Spleen (tissue), 11 donors: ENCODE data around the gene GJA4. TPM values are rescaled to one million over a fixed set of nuclear protein-coding genes. Genes with fewer than 3 reads are reported as not detected.

Source experiments
- DNase-seq: peaks from one replicate; pipeline ENCODE4 v3.0.0-alpha.2; 2020
- H3K27ac ChIP-seq, 8 donors: fragments of 200-600 bp; sonication (generic) in 7 of 8; 1 replicate in 4 of 8; 2 replicates in 4 of 8; pipeline versions ENCODE4 v1.5.0 to v1.8.0; 2016 to 2021; ENCODE audit warnings: inconsistent platforms in 4 of 8, mild to moderate bottlenecking in 4 of 8, moderate library complexity in 1 of 8
- H3K27me3 ChIP-seq, 7 donors: fragments of 200-600 bp; sonication (generic) in 6 of 7; replicated peaks in 1 of 7; 1 replicate in 4 of 7; 2 replicates in 3 of 7; pipeline versions ENCODE4 v1.5.0 to v1.8.0; 2016 to 2021; ENCODE audit warnings: inconsistent platforms in 3 of 7, mild to moderate bottlenecking in 1 of 7
- H3K36me3 ChIP-seq, 6 donors: fragments of 200-600 bp; sonication (generic) in 5 of 6; 1 replicate in 4 of 6; 2 replicates in 2 of 6; pipeline versions ENCODE4 v1.5.0 to v1.8.0; 2016 to 2021; ENCODE audit warnings: inconsistent platforms in 2 of 6
- H3K4me1 ChIP-seq, 6 donors: fragments of 200-600 bp; sonication (generic) in 5 of 6; 1 replicate in 3 of 6; 2 replicates in 3 of 6; pipeline versions ENCODE4 v1.5.0 to v1.8.0; 2016 to 2021; ENCODE audit warnings: inconsistent platforms in 3 of 6
- H3K4me3 ChIP-seq, 8 donors: fragments of 200-600 bp; sonication (generic) in 7 of 8; 1 replicate in 4 of 8; 2 replicates in 4 of 8; pipeline versions ENCODE4 v1.5.0 to v1.8.0; 2016 to 2021; ENCODE audit warnings: inconsistent platforms in 4 of 8, mild to moderate bottlenecking in 4 of 8, moderate library complexity in 2 of 8
- H3K9me3 ChIP-seq, 8 donors: fragments of 200-600 bp; sonication (generic) in 7 of 8; 1 replicate in 4 of 8; 2 replicates in 4 of 8; pipeline versions ENCODE4 v1.5.0 to v1.8.0; 2016 to 2021; ENCODE audit warnings: inconsistent platforms in 4 of 8
- POLR2A ChIP-seq, 3 donors: fragments of 450-650 bp; IDR thresholded peaks; one replicate each; pipeline ENCODE4 v1.5.1; 2017; ENCODE audit warnings: antibody characterized with exemption in 3 of 3, mild to moderate bottlenecking in 1 of 3
- POLR2AphosphoS5 ChIP-seq, 3 donors: sonication (generic); formaldehyde crosslinking; IDR thresholded peaks; one replicate each; pipeline ENCODE4 v1.5.1; 2017; ENCODE audit warnings: antibody characterized with exemption in 3 of 3
- WGBS, 5 donors: extraction: QIAGEN DNeasy Blood & Tissue Kit in 3 of 5; methylation state at CpG; one replicate each; pipeline versions ENCODE4 v1.1.5 to v1.1.7; 2013 to 2018; 5-methylcytosine and 5-hydroxymethylcytosine counted together
- intact Hi-C: fragments of 100-400 bp; cut with DNase I; formaldehyde crosslinking; loops from one replicate; pipeline ENCODE4 v1.15.0; 2023; ENCODE audit warnings: low total_unique reads
- polyA plus RNA-seq, 3 donors: library from polyadenylated mRNA; stranded (reverse); fragments of 200-250 nt; gene quantifications; one replicate each; pipeline ENCODE4 v1.2.1, GENCODE V29; 2013
- total RNA-seq, 7 donors: library from RNA; depleted of rRNA in 3 of 7; stranded (reverse); fragments of >200 nt in 3 of 7; fragmentation: NEBNext Ultra II Directional in 4 of 7; extraction: Animal tissue kit (Norgen Biotek cat#: 25700) in 4 of 7; gene quantifications; one replicate each; pipeline versions ENCODE4 v1.1.0 to v1.2.1, GENCODE V29; 2016 to 2021
- TF ChIP-seq, protein P1 (sequence below), 11 experiments: fragments of 200-600 bp in 7 of 11; fragments of 450-650 bp in 4 of 11; sonication (generic) in 4 of 11; IDR thresholded peaks in 8 of 11; conservative IDR thresholded peaks in 3 of 11; 1 replicate in 7 of 11; 2 replicates in 4 of 11; pipeline versions ENCODE4 v1.4.0 to v1.8.0; 2016 to 2021; ENCODE audit warnings: antibody characterized with exemption in 11 of 11, inconsistent platforms in 4 of 11, mild to moderate bottlenecking in 1 of 11
- donor health status: healthy with polysubstance abuse.
- donor health status: DM: no; HTN: no; CAD: no; lungs with moderate emphysema.
- donor health status: DM: no; HTN: no; CAD: no.
- donor health status: Bipolar disorder and iron deficiency.
- donor health status: healthy.
- donor health status: DM: no; HTN: no; CAD: no.
- donor health status: DM: yes; HTN: yes; CAD: no.

Gene GJA4
- total and polyA plus RNA-seq, 10 donors, result 1.3 to 20.6 (median 7.9) TPM

DNA sequence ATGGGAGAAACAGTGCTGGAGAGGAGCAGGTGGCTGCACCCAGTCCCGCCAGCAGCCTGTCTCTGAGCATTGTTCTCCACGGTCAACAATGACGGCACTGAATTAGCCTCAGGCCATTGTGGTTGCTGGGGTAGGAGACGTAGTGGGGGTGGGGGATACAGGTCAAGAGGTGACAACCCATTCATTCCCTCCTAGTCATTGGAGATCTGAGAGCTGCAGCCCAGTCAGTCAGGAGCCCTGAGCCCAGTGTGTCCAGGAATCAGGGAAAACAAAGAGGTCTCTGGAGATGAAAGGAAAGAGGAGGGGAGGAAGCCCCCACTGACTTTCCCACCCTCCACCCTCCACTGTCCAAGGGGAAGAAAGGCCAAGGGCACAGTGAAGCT, 51.4 kb downstream of the GJA4 start:
- peaks cover 0 to 34% (median 0%) of the 10 kb centered on the region in 6 donors for H3K36me3 ChIP-seq
- no peak for TF ChIP-seq POLR2A (IDR thresholded peaks at IDR 0.05)
- TF ChIP-seq, protein P1, sequence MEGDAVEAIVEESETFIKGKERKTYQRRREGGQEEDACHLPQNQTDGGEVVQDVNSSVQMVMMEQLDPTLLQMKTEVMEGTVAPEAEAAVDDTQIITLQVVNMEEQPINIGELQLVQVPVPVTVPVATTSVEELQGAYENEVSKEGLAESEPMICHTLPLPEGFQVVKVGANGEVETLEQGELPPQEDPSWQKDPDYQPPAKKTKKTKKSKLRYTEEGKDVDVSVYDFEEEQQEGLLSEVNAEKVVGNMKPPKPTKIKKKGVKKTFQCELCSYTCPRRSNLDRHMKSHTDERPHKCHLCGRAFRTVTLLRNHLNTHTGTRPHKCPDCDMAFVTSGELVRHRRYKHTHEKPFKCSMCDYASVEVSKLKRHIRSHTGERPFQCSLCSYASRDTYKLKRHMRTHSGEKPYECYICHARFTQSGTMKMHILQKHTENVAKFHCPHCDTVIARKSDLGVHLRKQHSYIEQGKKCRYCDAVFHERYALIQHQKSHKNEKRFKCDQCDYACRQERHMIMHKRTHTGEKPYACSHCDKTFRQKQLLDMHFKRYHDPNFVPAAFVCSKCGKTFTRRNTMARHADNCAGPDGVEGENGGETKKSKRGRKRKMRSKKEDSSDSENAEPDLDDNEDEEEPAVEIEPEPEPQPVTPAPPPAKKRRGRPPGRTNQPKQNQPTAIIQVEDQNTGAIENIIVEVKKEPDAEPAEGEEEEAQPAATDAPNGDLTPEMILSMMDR (IDR thresholded peaks at IDR 0.05 in 8 of 11, conservative IDR thresholded peaks at IDR 0.05 in 3 of 11), result no peak
- no peak for TF ChIP-seq POLR2AphosphoS5 (IDR thresholded peaks at IDR 0.05)
- WGBS, 5 donors, result 78 to 82% (median 79%) methylated on average over 4 of the region's 4 CpGs
- H3K4me1 ChIP-seq, result peaks cover 0 to 37% (median 19%) of the 10 kb centered on the region in 6 donors
- H3K27me3 ChIP-seq, result no peaks in the 10 kb centered on the region
- intact Hi-C loops, result no loop called here
- H3K27ac ChIP-seq, result peak overlapping the region in 4 of 8 donors; percentile 53 to 62 (median 58)
- DNase-seq, result no peak
- no peaks in the 10 kb centered on the region for H3K9me3 ChIP-seq
- no peak overlapping the region for H3K4me3 ChIP-seq

Other genes with a start within 250 kb of the GJA4 start
- not detected for gene GJB5, start 38.0 kb upstream of the GJA4 start, total RNA-seq
- under 1 TPM in 1 of 3 donors, not detected in 2; 0.06 TPM for gene GJB5, start 38.0 kb upstream of the GJA4 start, polyA plus RNA-seq
- not detected for gene GJB4, start 33.3 kb upstream of the GJA4 start, total RNA-seq
- not detected for gene GJB4, start 33.3 kb upstream of the GJA4 start, polyA plus RNA-seq
- gene GJB3, start 11.8 kb upstream of the GJA4 start, total RNA-seq, result not detected
- under 1 TPM; 0.11 to 0.23 (median 0.13) TPM for gene GJB3, start 11.8 kb upstream of the GJA4 start, polyA plus RNA-seq
- gene SMIM12, start 66.8 kb downstream of the GJA4 start, total RNA-seq, result 10 to 100 TPM; 26.9 to 39.6 (median 35.6) TPM
- gene SMIM12, start 66.8 kb downstream of the GJA4 start, polyA plus RNA-seq, result 10 to 100 TPM; 15.3 to 31.7 (median 28.1) TPM
- 1 to 10 TPM; 1.3 to 4.3 (median 2.5) TPM for gene DLGAP3, start 136.7 kb downstream of the GJA4 start, total RNA-seq
- gene DLGAP3, start 136.7 kb downstream of the GJA4 start, polyA plus RNA-seq, result 1 to 10 TPM in 1 of 3 donors, under 1 TPM in 2; 0.54 to 1.8 (median 0.83) TPM
- gene TMEM35B, start 192.3 kb downstream of the GJA4 start, total RNA-seq, result 10 to 100 TPM; 24.8 to 50.9 (median 33.5) TPM
- 10 to 100 TPM; 28.8 to 47.4 (median 34.8) TPM for gene TMEM35B, start 192.3 kb downstream of the GJA4 start, polyA plus RNA-seq
- 10 to 100 TPM; 24.2 to 40.6 (median 33.1) TPM for gene ZMYM6, start 238.9 kb downstream of the GJA4 start, total RNA-seq
- 10 to 100 TPM; 10.5 to 20.6 (median 14.1) TPM for gene ZMYM6, start 238.9 kb downstream of the GJA4 start, polyA plus RNA-seq